WTC11 (cell line): ENCODE results near the gene GPI. TPM values are rescaled to one million over a fixed set of nuclear protein-coding genes. Genes with fewer than 3 reads are reported as not detected.
"Not testable (repeated sequence)": the region's sequence is repeated elsewhere in the genome, so short reads cannot be mapped to it uniquely, and the experiment has no call there.

Source experiments
- ATAC-seq: fragments of 200-7000 bp; cut with Tn5 transposase; 2 replicates; pipeline ENCODE4 v1.10.0; 2021; ENCODE audit warnings: mild to moderate bottlenecking, moderate library complexity
- CTCF ChIA-PET: fragments of 300-600 bp; sonication (Branson Sonifier 250); formaldehyde crosslinking; loops from one replicate; lab custom pipeline; 2021; ENCODE audit warnings: antibody characterized with exemption; lab: Charles Lee
- POLR2A ChIA-PET: fragments of 350-600 bp; sonication (Branson Sonifier 250); formaldehyde crosslinking; loops from one replicate; lab custom pipeline; 2021; ENCODE audit warnings: antibody characterized with exemption; lab: Charles Lee
- DNase-seq: peaks from one replicate; pipeline ENCODE4 v3.0.0; 2021; ENCODE audit warnings: low spot score
- H3K27ac Mint-ChIP-seq: 2 replicates; pipeline ENCODE4 v1.8.0; 2021; ENCODE audit warnings: mixed read lengths
- H3K27me3 Mint-ChIP-seq: 2 replicates; pipeline ENCODE4 v1.8.0; 2021; ENCODE audit warnings: low read depth, mild to moderate bottlenecking, moderate library complexity, mixed read lengths
- H3K36me3 Mint-ChIP-seq: 2 replicates; pipeline ENCODE4 v1.8.0; 2021; ENCODE audit warnings: mixed read lengths
- H3K4me1 Mint-ChIP-seq: 2 replicates; pipeline ENCODE4 v1.8.0; 2022; ENCODE audit warnings: mixed read lengths
- H3K4me3 Mint-ChIP-seq: 2 replicates; pipeline ENCODE4 v1.8.0; 2021; ENCODE audit warnings: mild to moderate bottlenecking, moderate library complexity, mixed read lengths
- H3K9me3 Mint-ChIP-seq: 2 replicates; pipeline ENCODE4 v1.8.0; 2021; ENCODE audit warnings: mixed read lengths
- AFF4 ChIP-seq: sonication (generic); formaldehyde crosslinking; IDR thresholded peaks from 2 replicates; pipeline ENCODE4 v1.8.1; 2023; ENCODE audit warnings: mild to moderate bottlenecking, missing genetic modification reagents, borderline replicate concordance
- ARID4B ChIP-seq: sonication (generic); formaldehyde crosslinking; IDR thresholded peaks from 2 replicates; pipeline ENCODE4 v1.8.0; 2023; ENCODE audit warnings: missing genetic modification reagents, mild to moderate bottlenecking, borderline replicate concordance
- ATF1 ChIP-seq: sonication (generic); formaldehyde crosslinking; IDR thresholded peaks from 2 replicates; pipeline ENCODE4 v1.8.1; 2023; ENCODE audit warnings: mild to moderate bottlenecking, moderate library complexity, missing genetic modification reagents
- CTCF ChIP-seq: fragments of 200-600 bp; IDR thresholded peaks from 2 replicates; pipeline ENCODE4 v1.8.0; 2022; ENCODE audit warnings: antibody characterized with exemption
- E2F4 ChIP-seq: sonication (generic); formaldehyde crosslinking; IDR thresholded peaks from 2 replicates; pipeline ENCODE4 v1.8.1; 2022; ENCODE audit warnings: low read depth, mild to moderate bottlenecking, moderate library complexity, missing genetic modification reagents, borderline replicate concordance
- ELF4 ChIP-seq: sonication (generic); formaldehyde crosslinking; IDR thresholded peaks from 2 replicates; pipeline ENCODE4 v1.8.1; 2022; ENCODE audit warnings: low read depth, mild to moderate bottlenecking, moderate library complexity, missing genetic modification reagents
- EMX1 ChIP-seq: fragments of 250-450 bp; sonication (Bioruptor Pico); IDR thresholded peaks from 2 replicates; pipeline ENCODE4 v1.8.0; 2021; ENCODE audit warnings: mild to moderate bottlenecking
- ESRRA ChIP-seq: sonication (generic); formaldehyde crosslinking; IDR thresholded peaks from 2 replicates; pipeline ENCODE4 v1.8.1; 2022; ENCODE audit warnings: mild to moderate bottlenecking, missing genetic modification reagents, borderline replicate concordance
- FOXJ3 ChIP-seq: sonication (generic); formaldehyde crosslinking; IDR thresholded peaks from 2 replicates; pipeline ENCODE4 v1.9.0; 2021; ENCODE audit warnings: missing genetic modification reagents, mild to moderate bottlenecking, borderline replicate concordance
- IRF2 ChIP-seq: sonication (generic); formaldehyde crosslinking; IDR thresholded peaks from 2 replicates; pipeline ENCODE4 v1.8.0; 2022; ENCODE audit warnings: low read depth, missing genetic modification reagents, borderline replicate concordance
- MYBL2 ChIP-seq: sonication (generic); formaldehyde crosslinking; IDR thresholded peaks from 2 replicates; pipeline ENCODE4 v1.8.1; 2023; ENCODE audit warnings: mild to moderate bottlenecking, moderate library complexity, missing genetic modification reagents
- NFYB ChIP-seq: sonication (generic); formaldehyde crosslinking; conservative IDR thresholded peaks from 2 replicates; pipeline ENCODE4 v1.8.0; 2022; ENCODE audit warnings: low read depth, missing genetic modification reagents
- NR2C2 ChIP-seq: sonication (generic); formaldehyde crosslinking; IDR thresholded peaks from 2 replicates; pipeline ENCODE4 v1.8.0; 2022; ENCODE audit warnings: mild to moderate bottlenecking, missing genetic modification reagents
- SMAD3 ChIP-seq: sonication (generic); formaldehyde crosslinking; IDR thresholded peaks from 2 replicates; pipeline ENCODE4 v1.8.0; 2022; ENCODE audit warnings: missing genetic modification reagents, mild to moderate bottlenecking, borderline replicate concordance
- TCF7 ChIP-seq: sonication (generic); formaldehyde crosslinking; IDR thresholded peaks from 2 replicates; pipeline ENCODE4 v1.8.0; 2022; ENCODE audit warnings: mild to moderate bottlenecking, low read depth, missing genetic modification reagents, moderate library complexity
- ZBTB21 ChIP-seq: sonication (generic); formaldehyde crosslinking; IDR thresholded peaks from 2 replicates; pipeline ENCODE4 v1.8.1; 2023; ENCODE audit warnings: mild to moderate bottlenecking, missing genetic modification reagents, borderline replicate concordance
- ZMAT4 ChIP-seq: fragments of 250-450 bp; sonication (Bioruptor Pico); IDR thresholded peaks from 2 replicates; pipeline ENCODE4 v1.9.0; 2021; ENCODE audit warnings: mild to moderate bottlenecking
- ZNF121 ChIP-seq: sonication (generic); formaldehyde crosslinking; IDR thresholded peaks from 2 replicates; pipeline ENCODE4 v1.8.0; 2023; ENCODE audit warnings: missing genetic modification reagents
- total RNA-seq: library from RNA; stranded (reverse); gene quantifications from 3 replicates; pipeline ENCODE4 v1.2.3, GENCODE V29; 2021
- TF ChIP-seq, protein P1 (sequence below): sonication (generic); formaldehyde crosslinking; IDR thresholded peaks from 2 replicates; pipeline ENCODE4 v1.8.1; 2023; ENCODE audit warnings: mild to moderate bottlenecking, moderate library complexity, missing genetic modification reagents

Gene GPI
- total RNA-seq, 1 experiment from 2014 or later = 389 TPM

DNA sequence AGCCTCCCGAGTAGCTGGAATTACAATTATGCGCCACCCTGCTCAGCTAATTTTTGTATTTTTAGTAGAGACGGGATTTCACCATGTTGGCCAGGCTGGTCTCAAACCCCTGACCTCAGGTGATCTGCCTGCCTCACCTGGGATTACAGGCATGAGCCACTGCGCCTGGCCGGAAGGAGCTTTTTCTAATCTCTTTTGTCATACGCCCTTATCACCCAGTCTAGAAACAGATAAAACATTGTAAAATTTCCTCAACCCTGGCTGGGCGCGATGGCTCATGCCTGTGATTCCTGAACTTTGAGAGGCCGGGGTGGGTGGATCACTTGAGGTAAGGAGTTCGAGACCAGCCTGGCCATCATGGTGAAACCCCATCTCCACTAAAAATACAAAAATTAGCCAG, 4.2 kb downstream of the GPI start:
- H3K4me3 Mint-ChIP-seq, DNase-seq, H3K27ac Mint-ChIP-seq, ATAC-seq, H3K27me3 Mint-ChIP-seq, H3K9me3 Mint-ChIP-seq, POLR2A ChIA-PET: not testable (repeated sequence)
- CTCF ChIA-PET = interaction anchor here (1.9 kb wide), 1 partner anchor 10 kb away, joined by 6 read pairs; no protein-coding TSS in a partner anchor
- Mint-ChIP-seq H3K4me1 (peaks cover 24% of the 10 kb centered on the region), H3K36me3 (peaks cover 54% of the 10 kb centered on the region)

DNA sequence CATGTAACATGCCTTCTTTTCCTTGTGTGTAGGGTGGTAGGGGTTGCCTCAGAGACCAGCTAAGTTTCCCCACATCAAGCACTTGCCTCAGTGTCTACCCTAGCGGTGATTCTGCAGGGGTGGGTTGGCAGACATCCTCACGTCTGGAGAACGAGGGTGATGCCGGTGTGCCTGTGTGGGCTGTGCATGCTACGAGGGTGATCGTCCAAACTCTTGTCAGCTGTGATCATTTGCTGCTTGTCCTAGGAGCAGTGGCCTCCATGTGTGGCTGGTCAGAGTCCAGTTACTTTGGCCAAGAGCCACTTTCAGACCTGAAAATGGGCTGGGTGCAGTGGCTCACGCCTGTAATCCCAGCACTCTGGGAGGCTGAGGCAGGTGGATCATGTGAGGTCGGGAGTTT, 5.1 kb downstream of the GPI start:
- CTCF ChIA-PET = interaction anchor here (1.9 kb wide), 1 partner anchor 11 kb away, joined by 6 read pairs; no protein-coding TSS in a partner anchor
- H3K4me1 Mint-ChIP-seq = peaks cover 17% of the 10 kb centered on the region
- peaks cover 63% of the 10 kb centered on the region for H3K36me3 Mint-ChIP-seq
- H3K9me3 Mint-ChIP-seq = no peaks in the 10 kb centered on the region
- ATAC-seq = no peak
- no peak for DNase-seq
- 0 out of 2 replicates have a peak overlapping the region, but pooled peaks have one; percentile 60 for H3K27ac Mint-ChIP-seq
- H3K27me3 Mint-ChIP-seq = no peaks in the 10 kb centered on the region
- POLR2A ChIA-PET = no interaction called here
- TF ChIP-seq NFYB (CRISPR knock-in tag) = no peak
- TF ChIP-seq ZMAT4 (CRISPR knock-in tag) = no peak
- TF ChIP-seq ESRRA (CRISPR knock-in tag) = no peak
- TF ChIP-seq ZNF121 (CRISPR knock-in tag) = no peak
- TF ChIP-seq AFF4 (CRISPR knock-in tag) = no peak
- no peak for TF ChIP-seq SMAD3 (CRISPR knock-in tag)
- TF ChIP-seq MYBL2 (CRISPR knock-in tag) = no peak
- TF ChIP-seq NR2C2 = no peak
- TF ChIP-seq, protein P1, sequence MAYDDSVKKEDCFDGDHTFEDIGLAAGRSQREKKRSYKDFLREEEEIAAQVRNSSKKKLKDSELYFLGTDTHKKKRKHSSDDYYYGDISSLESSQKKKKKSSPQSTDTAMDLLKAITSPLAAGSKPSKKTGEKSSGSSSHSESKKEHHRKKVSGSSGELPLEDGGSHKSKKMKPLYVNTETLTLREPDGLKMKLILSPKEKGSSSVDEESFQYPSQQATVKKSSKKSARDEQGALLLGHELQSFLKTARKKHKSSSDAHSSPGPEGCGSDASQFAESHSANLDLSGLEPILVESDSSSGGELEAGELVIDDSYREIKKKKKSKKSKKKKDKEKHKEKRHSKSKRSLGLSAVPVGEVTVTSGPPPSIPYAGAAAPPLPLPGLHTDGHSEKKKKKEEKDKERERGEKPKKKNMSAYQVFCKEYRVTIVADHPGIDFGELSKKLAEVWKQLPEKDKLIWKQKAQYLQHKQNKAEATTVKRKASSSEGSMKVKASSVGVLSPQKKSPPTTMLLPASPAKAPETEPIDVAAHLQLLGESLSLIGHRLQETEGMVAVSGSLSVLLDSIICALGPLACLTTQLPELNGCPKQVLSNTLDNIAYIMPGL = no peak
- no peak for TF ChIP-seq CTCF
- no peak overlapping the region for H3K4me3 Mint-ChIP-seq

- Mint-ChIP-seq H3K36me3 (peaks cover 67% of the 10 kb centered on the region), H3K27me3 (no peaks in the 10 kb centered on the region), H3K4me3 (no peak overlapping the region), H3K4me1 (peaks cover 12% of the 10 kb centered on the region), H3K9me3 (no peaks in the 10 kb centered on the region), H3K27ac (peak overlapping the region; percentile 7; the same call in 1 of the 2 replicates)
- POLR2A ChIA-PET = no interaction called here
- CTCF ChIA-PET = no interaction called here
- ATAC-seq (no peak), DNase-seq (no peak)
- no peak for TF ChIP-seq IRF2 (CRISPR knock-in tag)
- TF ChIP-seq ZBTB21 (CRISPR knock-in tag) = no peak
- no peak for TF ChIP-seq FOXJ3 (CRISPR knock-in tag)
- TF ChIP-seq ATF1 (CRISPR knock-in tag) = no peak
- TF ChIP-seq ELF4 (CRISPR knock-in tag) = no peak
- TF ChIP-seq TCF7 (CRISPR knock-in tag) = no peak
- TF ChIP-seq E2F4 (CRISPR knock-in tag) = no peak
- no peak for TF ChIP-seq EMX1 (CRISPR knock-in tag)
- no peak for TF ChIP-seq ARID4B (CRISPR knock-in tag)
These were observed 6.0 kb downstream of the GPI start for GRCh38 chr19:34370983-34371382.
